HEK293 (cell line): Measurements from ENCODE around the gene TMEM176A.

Source experiments
- ELK4 ChIP-seq: IDR thresholded peaks from 2 replicates; pipeline ENCODE4 v1.6.1; 2011; ENCODE audit warnings: mild to moderate bottlenecking, low read depth, low read length, borderline replicate concordance
- GLI4 ChIP-seq: fragments of 450-650 bp; formaldehyde crosslinking; IDR thresholded peaks from 2 replicates; pipeline ENCODE4 v1.5.1; 2016; ENCODE audit warnings: missing biosample characterization, missing genetic modification characterization
- KLF1 ChIP-seq: fragments of 450-650 bp; formaldehyde crosslinking; IDR thresholded peaks from 2 replicates; pipeline ENCODE4 v1.5.1; 2016; ENCODE audit warnings: missing biosample characterization, missing genetic modification characterization
- SP2 ChIP-seq: fragments of 450-650 bp; formaldehyde crosslinking; IDR thresholded peaks from 2 replicates; pipeline ENCODE4 v1.5.1; 2016; ENCODE audit warnings: missing biosample characterization, missing genetic modification characterization
- ZBTB11 ChIP-seq: fragments of 450-650 bp; formaldehyde crosslinking; conservative IDR thresholded peaks from 2 replicates; pipeline ENCODE4 v1.5.1; 2016; ENCODE audit warnings: low read depth, missing biosample characterization, missing genetic modification characterization
- ZBTB8A ChIP-seq: fragments of 450-650 bp; formaldehyde crosslinking; IDR thresholded peaks from 2 replicates; pipeline ENCODE4 v1.5.1; 2016; ENCODE audit warnings: missing biosample characterization, missing genetic modification characterization
- ZEB2 ChIP-seq: fragments of 450-650 bp; formaldehyde crosslinking; IDR thresholded peaks from 2 replicates; pipeline ENCODE4 v1.5.1; 2016; ENCODE audit warnings: missing biosample characterization, missing genetic modification characterization
- ZFP41 ChIP-seq: fragments of 450-650 bp; formaldehyde crosslinking; IDR thresholded peaks from 2 replicates; pipeline ENCODE4 v1.5.1; 2016; ENCODE audit warnings: missing biosample characterization, missing genetic modification characterization, borderline replicate concordance
- ZNF114 ChIP-seq: fragments of 450-650 bp; formaldehyde crosslinking; IDR thresholded peaks from 2 replicates; pipeline ENCODE4 v1.5.0; 2017; ENCODE audit warnings: missing biosample characterization, missing genetic modification characterization
- ZNF155 ChIP-seq: fragments of 450-650 bp; formaldehyde crosslinking; IDR thresholded peaks from 2 replicates; pipeline ENCODE4 v1.5.1; 2016; ENCODE audit warnings: missing biosample characterization, missing genetic modification characterization
- ZNF394 ChIP-seq: fragments of 450-650 bp; formaldehyde crosslinking; IDR thresholded peaks from 2 replicates; pipeline ENCODE4 v1.5.1; 2016; ENCODE audit warnings: missing biosample characterization, missing genetic modification characterization, mild to moderate bottlenecking, moderate library complexity, borderline replicate concordance
- ZNF571 ChIP-seq: fragments of 450-650 bp; formaldehyde crosslinking; IDR thresholded peaks from 2 replicates; pipeline ENCODE4 v1.5.0; 2017; ENCODE audit warnings: missing biosample characterization, missing genetic modification characterization
- TF ChIP-seq, protein P1 (sequence below): fragments of 450-650 bp; formaldehyde crosslinking; IDR thresholded peaks from 2 replicates; pipeline ENCODE4 v1.5.1; 2016; ENCODE audit warnings: missing biosample characterization, missing genetic modification characterization
- TF ChIP-seq, protein P2 (sequence below): fragments of 450-650 bp; formaldehyde crosslinking; IDR thresholded peaks from 2 replicates; pipeline ENCODE4 v1.5.1; 2016; ENCODE audit warnings: missing biosample characterization, missing genetic modification characterization

DNA sequence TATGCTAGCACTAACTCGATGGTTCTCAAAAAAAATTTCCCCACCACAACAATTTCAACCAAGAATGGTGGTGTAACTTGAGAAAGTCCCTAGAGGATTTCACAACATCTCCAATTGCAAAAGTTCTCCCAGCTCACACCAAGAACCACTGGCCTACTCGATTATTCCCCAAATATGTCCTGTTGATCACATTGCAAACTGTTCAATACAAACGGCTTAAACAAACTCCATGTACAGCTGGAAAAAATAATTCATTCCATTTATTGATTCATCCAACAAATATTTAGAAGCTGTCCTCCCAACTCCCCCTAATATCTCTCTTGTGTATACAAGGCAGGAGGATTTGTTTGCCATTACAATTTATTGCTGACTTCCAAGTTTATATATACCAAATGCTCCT, 19.5 kb upstream of the TMEM176A start:
- no peak for TF ChIP-seq ZNF114 (tag by site-specific recombination)
- no peak for TF ChIP-seq ELK4
- TF ChIP-seq, protein P1, sequence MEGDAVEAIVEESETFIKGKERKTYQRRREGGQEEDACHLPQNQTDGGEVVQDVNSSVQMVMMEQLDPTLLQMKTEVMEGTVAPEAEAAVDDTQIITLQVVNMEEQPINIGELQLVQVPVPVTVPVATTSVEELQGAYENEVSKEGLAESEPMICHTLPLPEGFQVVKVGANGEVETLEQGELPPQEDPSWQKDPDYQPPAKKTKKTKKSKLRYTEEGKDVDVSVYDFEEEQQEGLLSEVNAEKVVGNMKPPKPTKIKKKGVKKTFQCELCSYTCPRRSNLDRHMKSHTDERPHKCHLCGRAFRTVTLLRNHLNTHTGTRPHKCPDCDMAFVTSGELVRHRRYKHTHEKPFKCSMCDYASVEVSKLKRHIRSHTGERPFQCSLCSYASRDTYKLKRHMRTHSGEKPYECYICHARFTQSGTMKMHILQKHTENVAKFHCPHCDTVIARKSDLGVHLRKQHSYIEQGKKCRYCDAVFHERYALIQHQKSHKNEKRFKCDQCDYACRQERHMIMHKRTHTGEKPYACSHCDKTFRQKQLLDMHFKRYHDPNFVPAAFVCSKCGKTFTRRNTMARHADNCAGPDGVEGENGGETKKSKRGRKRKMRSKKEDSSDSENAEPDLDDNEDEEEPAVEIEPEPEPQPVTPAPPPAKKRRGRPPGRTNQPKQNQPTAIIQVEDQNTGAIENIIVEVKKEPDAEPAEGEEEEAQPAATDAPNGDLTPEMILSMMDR (tag by site-specific recombination) = no peak
- no peak for TF ChIP-seq ZNF394 (tag by site-specific recombination)
- no peak for TF ChIP-seq KLF1
- TF ChIP-seq SP2 (tag by site-specific recombination) = no peak
- no peak for TF ChIP-seq ZNF155 (tag by site-specific recombination)
- no peak for TF ChIP-seq ZFP41
- no peak for TF ChIP-seq GLI4 (tag by site-specific recombination)
- TF ChIP-seq ZEB2 = no peak
- no peak for TF ChIP-seq ZBTB8A
- no peak for TF ChIP-seq ZBTB11 (tag by site-specific recombination)
- TF ChIP-seq ZNF571 (tag by site-specific recombination) = no peak
- TF ChIP-seq, protein P2, sequence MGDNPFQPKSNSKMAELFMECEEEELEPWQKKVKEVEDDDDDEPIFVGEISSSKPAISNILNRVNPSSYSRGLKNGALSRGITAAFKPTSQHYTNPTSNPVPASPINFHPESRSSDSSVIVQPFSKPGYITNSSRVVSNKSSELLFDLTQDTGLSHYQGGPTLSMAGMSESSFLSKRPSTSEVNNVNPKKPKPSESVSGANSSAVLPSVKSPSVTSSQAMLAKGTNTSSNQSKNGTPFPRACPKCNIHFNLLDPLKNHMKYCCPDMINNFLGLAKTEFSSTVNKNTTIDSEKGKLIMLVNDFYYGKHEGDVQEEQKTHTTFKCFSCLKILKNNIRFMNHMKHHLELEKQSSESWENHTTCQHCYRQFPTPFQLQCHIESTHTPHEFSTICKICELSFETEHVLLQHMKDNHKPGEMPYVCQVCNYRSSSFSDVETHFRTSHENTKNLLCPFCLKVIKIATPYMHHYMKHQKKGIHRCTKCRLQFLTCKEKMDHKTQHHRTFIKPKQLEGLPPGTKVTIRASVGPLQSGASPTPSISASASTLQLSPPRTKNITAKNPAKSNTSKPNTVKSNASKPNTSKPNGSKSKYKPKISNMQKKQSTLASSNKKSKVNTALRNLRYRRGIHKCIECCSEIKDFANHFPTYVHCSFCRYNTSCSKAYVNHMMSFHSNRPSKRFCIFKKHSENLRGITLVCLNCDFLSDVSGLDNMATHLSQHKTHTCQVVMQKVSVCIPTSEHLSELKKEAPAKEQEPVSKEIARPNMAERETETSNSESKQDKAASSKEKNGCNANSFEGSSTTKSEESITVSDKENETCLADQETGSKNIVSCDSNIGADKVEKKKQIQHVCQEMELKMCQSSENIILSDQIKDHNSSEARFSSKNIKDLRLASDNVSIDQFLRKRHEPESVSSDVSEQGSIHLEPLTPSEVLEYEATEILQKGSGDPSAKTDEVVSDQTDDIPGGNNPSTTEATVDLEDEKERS = no peak
